Measurements from ENCODE around the gene SNHG17. TPM values are rescaled to one million over a fixed set of nuclear protein-coding genes. Genes with fewer than 3 reads are reported as not detected.
"Not testable (repeated sequence)": the region's sequence is repeated elsewhere in the genome, so short reads cannot be mapped to it uniquely, and the experiment has no call there.

The SNHG17 gene
- total RNA-seq = 21.1 and 38.3 TPM in 2 replicates

- DNase-seq (ENCODE audit: extremely low read depth, low read depth, low spot score) = peak; percentile 50
Measured at GRCh38 chr20:38434770-38435554, at the start of gene SNHG17. TSS of gene SNHG17 (minus strand) at chr20:38435328.

- no peak for DNase-seq (ENCODE audit: extremely low read depth, low read depth, low spot score)
Measured at GRCh38 chr20:38479596-38479995, 44.5 kb upstream of the SNHG17 start.

- no peak for DNase-seq (ENCODE audit: extremely low read depth, low read depth, low spot score)
Measured at GRCh38 chr20:38477747-38478146, 42.6 kb upstream of the SNHG17 start.

GRCh38 chr20:38473367-38473795 is 38.3 kb upstream of the SNHG17 start:
- no peak for DNase-seq (ENCODE audit: extremely low read depth, low read depth, low spot score)

- DNase-seq (ENCODE audit: extremely low read depth, low read depth, low spot score) = peak; percentile 92
Measured at GRCh38 chr20:38472513-38473366, 37.6 kb upstream of the SNHG17 start, which contains the start of gene RALGAPB. TSS of gene RALGAPB (plus strand) at chr20:38472843. CDS start at chr20:38488433, 15,590 bp downstream.

GRCh38 chr20:38471987-38472512 is 36.9 kb upstream of the SNHG17 start:
- DNase-seq (ENCODE audit: extremely low read depth, low read depth, low spot score) = no peak

GRCh38 chr20:38471245-38471644 is 36.1 kb upstream of the SNHG17 start:
- no peak for DNase-seq (ENCODE audit: extremely low read depth, low read depth, low spot score)

GRCh38 chr20:38466983-38467382 is 31.9 kb upstream of the SNHG17 start:
- DNase-seq (ENCODE audit: extremely low read depth, low read depth, low spot score) = no peak

- DNase-seq (ENCODE audit: extremely low read depth, low read depth, low spot score) = no peak
Measured at GRCh38 chr20:38466171-38466570, 31.0 kb upstream of the SNHG17 start.

GRCh38 chr20:38461569-38461968 is 26.4 kb upstream of the SNHG17 start:
- DNase-seq (ENCODE audit: extremely low read depth, low read depth, low spot score) = not testable (repeated sequence)

GRCh38 chr20:38461167-38461566 is 26.0 kb upstream of the SNHG17 start:
- not testable (repeated sequence) for DNase-seq (ENCODE audit: extremely low read depth, low read depth, low spot score)

GRCh38 chr20:38460631-38461030 is 25.5 kb upstream of the SNHG17 start:
- not testable (repeated sequence) for DNase-seq (ENCODE audit: extremely low read depth, low read depth, low spot score)

GRCh38 chr20:38460040-38460623 is 25.0 kb upstream of the SNHG17 start:
- DNase-seq (ENCODE audit: extremely low read depth, low read depth, low spot score) = peak; percentile 80

- no peak for DNase-seq (ENCODE audit: extremely low read depth, low read depth, low spot score)
Measured at GRCh38 chr20:38458314-38458713, 23.2 kb upstream of the SNHG17 start.

- DNase-seq (ENCODE audit: extremely low read depth, low read depth, low spot score) = no peak
Measured at GRCh38 chr20:38454556-38455473, 19.7 kb upstream of the SNHG17 start.

- DNase-seq (ENCODE audit: extremely low read depth, low read depth, low spot score) = no peak
Measured at GRCh38 chr20:38453941-38454340, 18.8 kb upstream of the SNHG17 start.

GRCh38 chr20:38452880-38453624 is 17.9 kb upstream of the SNHG17 start:
- DNase-seq (ENCODE audit: extremely low read depth, low read depth, low spot score) = no peak

GRCh38 chr20:38450412-38450975 is 15.4 kb upstream of the SNHG17 start:
- DNase-seq (ENCODE audit: extremely low read depth, low read depth, low spot score) = no peak

GRCh38 chr20:38449046-38449445 is 13.9 kb upstream of the SNHG17 start:
- DNase-seq (ENCODE audit: extremely low read depth, low read depth, low spot score) = no peak
